ENCODE data around the gene NPRL2. TPM values are rescaled to one million over a fixed set of nuclear protein-coding genes. Genes with fewer than 3 reads are reported as not detected.

NPRL2 gene
- total and polyA plus RNA-seq, 2 of the 13 experiments (the other 11 are each of a cell fraction or from before 2014, with no cell fraction given), result 30.6 to 51.4 TPM

- TF ChIP-seq ZNF142 (CRISPR knock-in tag; IDR thresholded peaks at IDR 0.05), result peak; percentile 90
- peak; percentile 99 for TF ChIP-seq NR0B2 (CRISPR knock-in tag; IDR thresholded peaks at IDR 0.05)
- peak; percentile 98 for TF ChIP-seq ZNF83 (CRISPR knock-in tag; IDR thresholded peaks at IDR 0.05; ENCODE audit: borderline replicate concordance)
- TF ChIP-seq ZFP41 (CRISPR knock-in tag; IDR thresholded peaks at IDR 0.05; ENCODE audit: borderline replicate concordance), result peak; percentile 98
- peak; percentile 98 for TF ChIP-seq ZNF552 (CRISPR knock-in tag; IDR thresholded peaks at IDR 0.05; ENCODE audit: borderline replicate concordance)
- TF ChIP-seq ZNF782 (CRISPR knock-in tag; IDR thresholded peaks at IDR 0.05; ENCODE audit: borderline replicate concordance), result peak; percentile 84; the same call in 1 of the 2 replicates
- peak; percentile 94 for TF ChIP-seq TIGD3 (CRISPR knock-in tag; IDR thresholded peaks at IDR 0.05; ENCODE audit: borderline replicate concordance)
- TF ChIP-seq AKNA (CRISPR knock-in tag; IDR thresholded peaks at IDR 0.05; ENCODE audit: borderline replicate concordance), result peak; percentile 24; the same call in 1 of the 2 replicates
- peak; percentile 83 for TF ChIP-seq ZNF44 (CRISPR knock-in tag; IDR thresholded peaks at IDR 0.05)
- TF ChIP-seq ZNF746 (CRISPR knock-in tag; IDR thresholded peaks at IDR 0.05), result peak; percentile 49; the same call in 1 of the 2 replicates
- peak; percentile 67 for TF ChIP-seq E2F2 (CRISPR knock-in tag; IDR thresholded peaks at IDR 0.05; ENCODE audit: borderline replicate concordance)
- no peak for TF ChIP-seq NFE2 (CRISPR knock-in tag; IDR thresholded peaks at IDR 0.05)
- no peak for TF ChIP-seq FOXP1 (IDR thresholded peaks at IDR 0.05)
- 0 out of 2 replicates have a peak, but pooled peaks have one; percentile 5 for TF ChIP-seq FOXP1 (CRISPR knock-in tag; IDR thresholded peaks at IDR 0.05)
Measured at GRCh38 chr3:50350527-50351322, at the start of gene NPRL2, which contains the start of gene CYB561D2 (continued).

Measured in HepG2 (cell line).